H1 (cell line): ENCODE data around the gene TELO2. TPM values are rescaled to one million over a fixed set of nuclear protein-coding genes. Genes with fewer than 3 reads are reported as not detected.

Source experiments
- CTCF ChIA-PET: fragments of 300-600 bp; sonication (Branson Sonifier 250); formaldehyde crosslinking; loops from one replicate; lab custom pipeline; 2021; ENCODE audit not compliant: partially characterized antibody; lab: Charles Lee
- POLR2A ChIA-PET: fragments of 300-600 bp; sonication (Branson Sonifier 250); formaldehyde crosslinking; loops from one replicate; lab custom pipeline; 2021; ENCODE audit warnings: inconsistent platforms; ENCODE audit not compliant: partially characterized antibody; lab: Charles Lee
- DNase-seq, 2 experiments: peaks; one replicate each; pipeline versions ENCODE4 v3.0.0 to v3.0.0-alpha.2; 2010 to 2022; ENCODE audit warnings: low spot score in 2 of 2, low read depth in 1 of 2, mixed read lengths in 1 of 2
- FAIRE-seq: peaks from 2 replicates; lab custom pipeline; 2011; peaks lifted over from hg19 to GRCh38; lab: Jason Lieb, UNC
- H2AFZ ChIP-seq: 2 replicates; pipeline ENCODE4 v1.8.1; 2012; ENCODE audit warnings: low read length, inconsistent platforms
- H2AK5ac ChIP-seq: 2 replicates; pipeline ENCODE4 v1.6.1; 2013; ENCODE audit warnings: low read depth, low read length
- H2BK120ac ChIP-seq: replicated peaks from 2 replicates; pipeline ENCODE3; 2013; ENCODE audit warnings: low read depth, low read length, inconsistent platforms
- H2BK12ac ChIP-seq: 2 replicates; pipeline ENCODE4 v1.6.1; 2013; ENCODE audit warnings: low read depth, low read length
- H2BK15ac ChIP-seq: 2 replicates; pipeline ENCODE4 v1.6.1; 2013; ENCODE audit warnings: low read length
- H2BK20ac ChIP-seq: 2 replicates; pipeline ENCODE4 v1.6.1; 2013; ENCODE audit warnings: low read length
- H2BK5ac ChIP-seq: 2 replicates; pipeline ENCODE4 v1.6.1; 2013; ENCODE audit warnings: low read depth, low read length
- H3K14ac ChIP-seq: 2 replicates; pipeline ENCODE4 v1.6.1; 2013; ENCODE audit warnings: inconsistent platforms; ENCODE audit not compliant: insufficient read length
- H3K18ac ChIP-seq: 2 replicates; pipeline ENCODE4 v1.6.1; 2013; ENCODE audit warnings: low read length; ENCODE audit errors: extremely low read depth
- H3K23ac ChIP-seq: 2 replicates; pipeline ENCODE4 v1.6.1; 2013; ENCODE audit warnings: inconsistent platforms; ENCODE audit not compliant: insufficient read length
- H3K23me2 ChIP-seq: 2 replicates; pipeline ENCODE4 v1.6.1; 2013; ENCODE audit warnings: low read depth, low read length
- H3K27ac ChIP-seq: 2 replicates; pipeline ENCODE4 v1.6.1; 2011; ENCODE audit warnings: low read depth, low read length, inconsistent platforms
- H3K27me3 ChIP-seq, 4 experiments: replicated peaks in 1 of 4; 1 replicate in 1 of 4; 2 replicates in 3 of 4; pipeline versions ENCODE4 v1.6.1 to v1.8.1; 2011 to 2013; ENCODE audit warnings: low read length in 3 of 4, mild to moderate bottlenecking in 3 of 4, inconsistent platforms in 2 of 4, mixed read lengths in 2 of 4, moderate library complexity in 1 of 4; ENCODE audit not compliant: control insufficient read depth in 3 of 4, insufficient read depth in 3 of 4; ENCODE audit errors: extremely low read depth in 1 of 4
- H3K36me3 ChIP-seq, 4 experiments: 2 replicates each; pipeline versions ENCODE4 v1.6.1 to v1.8.1; 2011 to 2013; ENCODE audit warnings: mild to moderate bottlenecking in 4 of 4, low read length in 3 of 4, moderate library complexity in 2 of 4, control low read depth in 1 of 4, inconsistent platforms in 1 of 4; ENCODE audit not compliant: insufficient read depth in 4 of 4, control insufficient read depth in 2 of 4
- H3K4ac ChIP-seq: replicated peaks from 2 replicates; pipeline ENCODE3; 2013; ENCODE audit warnings: low read length, low read depth, mixed read lengths, inconsistent platforms; ENCODE audit not compliant: insufficient read length
- H3K4me1 ChIP-seq, 4 experiments: replicated peaks in 1 of 4; 1 replicate in 1 of 4; 2 replicates in 3 of 4; pipeline versions ENCODE4 v1.6.1 to v1.8.1; 2011 to 2013; ENCODE audit warnings: low read length in 3 of 4, inconsistent platforms in 2 of 4, mixed read lengths in 1 of 4; ENCODE audit not compliant: insufficient read depth in 4 of 4, control insufficient read depth in 3 of 4
- H3K4me2 ChIP-seq, 2 experiments: 2 replicates each; pipeline versions ENCODE4 v1.6.1 to v1.8.1; 2011 to 2013; ENCODE audit warnings: low read depth in 2 of 2, low read length in 2 of 2, control low read depth in 1 of 2, inconsistent platforms in 1 of 2, mild to moderate bottlenecking in 1 of 2; ENCODE audit not compliant: insufficient read depth in 1 of 2
- H3K4me3 ChIP-seq, 4 experiments: fragments of 200-600, 300-600 bp in 1 of 4; sonication (generic), shearing (Covaris generic), sonication (Bioruptor Twin) in 1 of 4; 2 replicates each; pipeline versions ENCODE4 v1.5.1 to v1.8.1; 2011 to 2016; ENCODE audit warnings: low read length in 4 of 4, low read depth in 3 of 4, control low read depth in 2 of 4, inconsistent platforms in 2 of 4, mild to moderate bottlenecking in 2 of 4, mixed read lengths in 1 of 4, moderate library complexity in 1 of 4; ENCODE audit not compliant: insufficient read depth in 2 of 4; ENCODE audit errors: extremely low read depth in 1 of 4
- H3K56ac ChIP-seq: replicated peaks from 2 replicates; pipeline ENCODE3; 2013; ENCODE audit warnings: low read depth, mild to moderate bottlenecking, mixed read lengths, low read length, inconsistent platforms; ENCODE audit not compliant: insufficient read length
- H3K79me1 ChIP-seq: 2 replicates; pipeline ENCODE4 v1.6.1; 2013; ENCODE audit warnings: low read depth, low read length, control low read depth
- H3K79me2 ChIP-seq, 2 experiments: 2 replicates each; pipeline versions ENCODE4 v1.6.1 to v1.8.1; 2012 to 2013; ENCODE audit warnings: low read length in 2 of 2, mild to moderate bottlenecking in 2 of 2, inconsistent platforms in 1 of 2; ENCODE audit not compliant: insufficient read depth in 2 of 2, control insufficient read depth in 1 of 2
- H3K9ac ChIP-seq, 4 experiments: replicated peaks in 1 of 4; 1 replicate in 1 of 4; 2 replicates in 3 of 4; pipeline versions ENCODE4 v1.6.1 to v1.8.1; 2011 to 2013; ENCODE audit warnings: low read depth in 3 of 4, low read length in 3 of 4, control low read depth in 2 of 4, mild to moderate bottlenecking in 2 of 4, moderate library complexity in 2 of 4, inconsistent platforms in 1 of 4; ENCODE audit errors: extremely low read depth in 1 of 4
- H3K9me3 ChIP-seq, 2 experiments: 2 replicates each; pipeline versions ENCODE4 v1.6.1 to v1.8.1; 2012 to 2013; ENCODE audit warnings: mild to moderate bottlenecking in 2 of 2, moderate library complexity in 2 of 2, control low read depth in 1 of 2, inconsistent platforms in 1 of 2, low read depth in 1 of 2, low read length in 1 of 2, mixed read lengths in 1 of 2; ENCODE audit not compliant: insufficient read depth in 2 of 2
- H4K20me1 ChIP-seq, 2 experiments: replicated peaks in 1 of 2; 2 replicates each; pipeline versions ENCODE3 to v1.8.1; 2011 to 2013; ENCODE audit warnings: inconsistent platforms in 2 of 2, low read length in 2 of 2, mild to moderate bottlenecking in 1 of 2; ENCODE audit not compliant: insufficient read depth in 2 of 2, control insufficient read depth in 1 of 2
- H4K5ac ChIP-seq: 2 replicates; pipeline ENCODE4 v1.6.1; 2013; ENCODE audit warnings: low read length, low read depth, mixed read lengths, inconsistent platforms; ENCODE audit not compliant: insufficient read length
- H4K8ac ChIP-seq: 2 replicates; pipeline ENCODE4 v1.8.0; 2013; ENCODE audit warnings: mild to moderate bottlenecking, moderate library complexity, low read length, inconsistent platforms; ENCODE audit not compliant: insufficient read depth; ENCODE audit errors: extremely low read depth
- H4K91ac ChIP-seq: replicated peaks from 2 replicates; pipeline ENCODE3; 2013; ENCODE audit warnings: low read length, mixed read lengths, inconsistent platforms; ENCODE audit not compliant: insufficient read length
- CBX8 ChIP-seq: fragments of 300-800, 300-1000 bp; sonication (generic); IDR thresholded peaks from 2 replicates; pipeline ENCODE4 v1.7.1; 2016; ENCODE audit warnings: low read depth, low read length, borderline replicate concordance
- CEBPB ChIP-seq: IDR thresholded peaks from 2 replicates; pipeline ENCODE4 v1.6.1; 2012; ENCODE audit warnings: low read depth, low read length
- CHD1 ChIP-seq: IDR thresholded peaks from 2 replicates; pipeline ENCODE4 v1.6.1; 2012; ENCODE audit warnings: low read depth, low read length, improper control_type of control experiment
- KDM1A ChIP-seq: fragments of 200-600, 300-600 bp; sonication (generic); IDR thresholded peaks from 2 replicates; pipeline ENCODE4 v1.7.1; 2016; ENCODE audit warnings: mild to moderate bottlenecking, low read length, borderline replicate concordance
- KDM4A ChIP-seq: IDR thresholded peaks from one replicate; pipeline ENCODE4 v1.7.1; 2012; ENCODE audit warnings: low read depth, mild to moderate bottlenecking, moderate library complexity, low read length, inconsistent platforms; ENCODE audit not compliant: severe bottlenecking
- KDM5A ChIP-seq: fragments of 200-600 bp; IDR thresholded peaks from 2 replicates; pipeline ENCODE4 v1.7.1; 2012; ENCODE audit warnings: mild to moderate bottlenecking, low read length, inconsistent platforms, mixed read lengths
- NANOG ChIP-seq: IDR thresholded peaks from 2 replicates; pipeline ENCODE4 v1.6.1; 2011; ENCODE audit warnings: low read length, low read depth, mild to moderate bottlenecking, inconsistent platforms; ENCODE audit not compliant: insufficient read depth, poor library complexity, severe bottlenecking
- NRF1 ChIP-seq: IDR thresholded peaks from 2 replicates; pipeline ENCODE4 v1.6.1; 2011; ENCODE audit warnings: mild to moderate bottlenecking, low read depth, low read length, improper control_type of control experiment
- POLR2A ChIP-seq, 2 experiments: IDR thresholded peaks; 1 replicate in 1 of 2; 2 replicates in 1 of 2; pipeline ENCODE4 v1.6.1; 2011; ENCODE audit warnings: low read depth in 2 of 2, low read length in 2 of 2, mild to moderate bottlenecking in 2 of 2; ENCODE audit errors: control extremely low read depth in 1 of 2
- RAD21 ChIP-seq, 2 experiments: IDR thresholded peaks in 1 of 2; conservative IDR thresholded peaks in 1 of 2; 2 replicates each; pipeline ENCODE4 v1.6.1; 2011; ENCODE audit warnings: low read depth in 2 of 2, low read length in 2 of 2, improper control_type of control experiment in 1 of 2, inconsistent platforms in 1 of 2, mild to moderate bottlenecking in 1 of 2, moderate library complexity in 1 of 2
- SP4 ChIP-seq: IDR thresholded peaks from 2 replicates; pipeline ENCODE4 v1.6.1; 2012; ENCODE audit warnings: low read length, inconsistent platforms
- SRF ChIP-seq: IDR thresholded peaks from 2 replicates; pipeline ENCODE4 v1.6.1; 2011; ENCODE audit warnings: mild to moderate bottlenecking, low read depth, low read length, moderate library complexity
- TAF1 ChIP-seq: IDR thresholded peaks from 2 replicates; pipeline ENCODE4 v1.6.1; 2011; ENCODE audit warnings: mild to moderate bottlenecking, low read depth, low read length
- TBP ChIP-seq: IDR thresholded peaks from 2 replicates; pipeline ENCODE4 v1.6.1; 2011; ENCODE audit warnings: low read depth, low read length, improper control_type of control experiment
- WGBS, 2 experiments: shearing (Covaris generic) in 1 of 2; methylation state at CpG; one replicate each; pipeline versions ENCODE4 v1.1.6 to v1.1.7; 2013 to 2015; ENCODE audit warnings: low lambda C conversion rate in 2 of 2, mixed read lengths in 2 of 2, inconsistent platforms in 1 of 2, low coverage in 1 of 2, missing lambda C conversion rate in 1 of 2; ENCODE audit not compliant: insufficient replicate concordance in 2 of 2, insufficient coverage in 1 of 2, insufficient read length in 1 of 2; ENCODE audit errors: extremely low coverage in 1 of 2, missing lambda C conversion rate in 1 of 2; 5-methylcytosine and 5-hydroxymethylcytosine counted together
- polyA plus RNA-seq, 7 experiments: library from polyadenylated mRNA; depleted of rRNA in 3 of 7; stranded (reverse) in 5 of 7; unstranded in 2 of 7; fragments of >200 nt in 5 of 7; fragments of 200-250 nt in 2 of 7; gene quantifications; 1 replicate in 5 of 7; 2 replicates in 1 of 7; 4 replicates in 1 of 7; pipeline versions ENCODE4 v1.2.1 to v1.2.3, GENCODE V29; 2011 to 2013; ENCODE audit warnings: missing spikeins in 2 of 7, mixed read lengths in 2 of 7
- total RNA-seq: library from RNA; stranded (reverse); fragmentation: NEBNext Ultra II Directional; extraction: Animal tissue kit (Norgen Biotek cat#: 25700); gene quantifications from 2 replicates; pipeline ENCODE4 v1.2.1, GENCODE V29; 2021

The TELO2 gene
- total and polyA plus RNA-seq, 2 of the 8 experiments (the other 6 are each of a cell fraction or from before 2014, with no cell fraction given): 39.3 to 64.8 TPM

DNA sequence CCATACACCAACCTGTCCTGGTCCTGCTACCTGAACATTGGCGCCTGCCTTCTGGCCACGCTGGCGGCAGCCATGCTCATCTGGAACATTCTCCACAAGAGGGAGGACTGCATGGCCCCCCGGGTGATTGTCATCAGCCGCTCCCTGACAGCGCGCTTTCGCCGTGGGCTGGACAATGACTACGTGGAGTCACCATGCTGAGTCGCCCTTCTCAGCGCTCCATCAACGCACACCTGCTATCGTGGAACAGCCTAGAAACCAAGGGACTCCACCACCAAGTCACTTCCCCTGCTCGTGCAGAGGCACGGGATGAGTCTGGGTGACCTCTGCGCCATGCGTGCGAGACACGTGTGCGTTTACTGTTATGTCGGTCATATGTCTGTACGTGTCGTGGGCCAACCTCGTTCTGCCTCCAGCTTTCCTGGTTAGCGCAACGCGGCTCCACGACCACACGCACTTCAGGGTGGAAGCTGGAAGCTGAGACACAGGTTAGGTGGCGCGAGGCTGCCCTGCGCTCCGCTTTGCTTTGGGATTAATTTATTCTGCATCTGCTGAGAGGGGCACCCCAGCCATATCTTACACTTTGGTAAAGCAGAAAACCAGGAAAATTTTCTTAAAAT lies 61.8 kb downstream of the TELO2 start:
- FAIRE-seq (no peak), DNase-seq (no peak)
- CTCF ChIA-PET: no interaction called here
- no peak overlapping the region for H4K8ac ChIP-seq
- no peak overlapping the region for H3K56ac ChIP-seq
- 92% methylated on average over 34 of the region's 34 CpGs; no CpG with 5 or more reads in 1 of the 2 experiments for whole genome bisulfite sequencing, 2 experiments
- no peaks in the 10 kb centered on the region for H3K79me2 ChIP-seq
- peaks cover 0 to 3% (median 0%) of the 10 kb centered on the region in 4 experiments; a peak in 1 of 7 replicates for H3K4me1 ChIP-seq
- no peak overlapping the region for H2BK20ac ChIP-seq
- no peak overlapping the region for H3K23ac ChIP-seq
- H3K27me3 ChIP-seq: no peaks in the 10 kb centered on the region
- peaks cover 1 to 3% of the 10 kb centered on the region in 2 experiments for H4K20me1 ChIP-seq
- no peak overlapping the region for H4K5ac ChIP-seq
- H4K91ac ChIP-seq: no peak overlapping the region
- no peaks in the 10 kb centered on the region for H3K9me3 ChIP-seq
- H3K9ac ChIP-seq: no peak overlapping the region
- H3K79me1 ChIP-seq: no peaks in the 10 kb centered on the region; the same call in 1 of the 2 replicates
- H3K36me3 ChIP-seq: peaks cover 2 to 12% (median 5%) of the 10 kb centered on the region in 4 experiments; a peak in 4 of 8 replicates
- H3K23me2 ChIP-seq: no peaks in the 10 kb centered on the region
- H3K4me2 ChIP-seq: no peak overlapping the region
- H3K14ac ChIP-seq: no peak overlapping the region
- H2BK12ac ChIP-seq: 0 out of 2 replicates have a peak overlapping the region, but pooled peaks have one; percentile 68
- POLR2A ChIA-PET: no interaction called here
- no peak overlapping the region for H2BK120ac ChIP-seq
- no peak overlapping the region for H2BK15ac ChIP-seq
- H2BK5ac ChIP-seq: peak overlapping the region; percentile 12; the same call in 1 of the 2 replicates
- H3K4ac ChIP-seq: no peak overlapping the region
- no peak overlapping the region for H3K27ac ChIP-seq
- H2AFZ ChIP-seq: no peak overlapping the region
- H2AK5ac ChIP-seq: no peak overlapping the region
- H3K18ac ChIP-seq: no peak overlapping the region
- no peak overlapping the region for H3K4me3 ChIP-seq
- no peak for TF ChIP-seq KDM1A
- TF ChIP-seq POLR2A (IDR thresholded peaks at IDR 0.05; ENCODE audit: control extremely low read depth in 1 of 2, low read depth in 2 of 2, low read length in 2 of 2): no peak
- no peak for TF ChIP-seq SRF
- TF ChIP-seq CHD1: no peak
- TF ChIP-seq CEBPB: no peak
- no peak for TF ChIP-seq TBP
- no peak for TF ChIP-seq NANOG
- no peak for TF ChIP-seq CBX8
- TF ChIP-seq NRF1: no peak
- no peak for TF ChIP-seq KDM4A
- TF ChIP-seq SP4: no peak
- TF ChIP-seq TAF1: no peak
- no peak for TF ChIP-seq RAD21 (IDR thresholded peaks at IDR 0.05 in 1 of 2, conservative IDR thresholded peaks at IDR 0.05 in 1 of 2; ENCODE audit: low read depth in 2 of 2, low read length in 2 of 2)
- TF ChIP-seq KDM5A: no peak
